GM21786 (cell line): ENCODE measurements around the gene ACOX3.

Source experiments
- ATAC-seq: cut with Tn5 transposase; IDR thresholded peaks from one replicate; pipeline ENCODE4 v1.9.1; 2021; ENCODE audit not compliant: unreplicated experiment

Gene ACOX3

DNA sequence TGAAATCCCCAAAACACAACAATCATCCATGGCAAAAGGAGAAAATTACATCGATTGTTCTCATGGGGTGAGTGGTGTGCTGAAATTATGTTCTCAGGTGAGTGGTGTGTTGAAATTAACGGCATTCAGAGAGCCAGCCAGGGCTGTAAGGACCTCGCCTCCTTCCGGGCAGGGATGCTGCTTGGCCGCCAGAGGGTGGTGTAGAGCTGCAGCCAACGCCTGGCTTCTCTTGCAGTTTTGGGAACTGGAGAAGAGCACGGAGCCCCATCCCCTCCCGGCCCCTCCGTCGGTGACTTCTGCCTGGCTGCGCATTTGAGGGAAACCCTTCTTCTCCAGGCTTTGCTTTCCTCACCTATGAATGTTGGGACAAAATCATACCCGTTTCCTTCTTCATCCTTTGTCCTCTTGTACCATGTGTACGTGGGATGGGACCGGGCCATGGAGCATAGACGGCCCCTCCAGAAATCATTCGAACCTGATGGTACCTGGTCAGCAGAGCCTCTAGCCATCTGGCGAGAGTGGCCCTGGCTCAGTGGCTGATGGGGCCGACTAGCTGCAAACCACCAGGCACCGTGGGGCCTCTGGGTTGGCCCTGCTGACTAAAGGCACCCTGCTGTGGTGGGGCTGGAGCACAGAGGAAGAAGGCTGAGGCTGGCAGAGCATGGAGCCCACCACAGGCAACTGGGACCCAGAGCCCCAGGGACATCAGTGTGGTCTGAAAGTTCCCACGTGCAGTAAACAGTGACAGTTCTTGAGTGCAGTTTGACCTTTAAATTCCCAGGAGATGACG is 28.4 kb upstream of the ACOX3 start:
- peak; percentile 75 for ATAC-seq

DNA sequence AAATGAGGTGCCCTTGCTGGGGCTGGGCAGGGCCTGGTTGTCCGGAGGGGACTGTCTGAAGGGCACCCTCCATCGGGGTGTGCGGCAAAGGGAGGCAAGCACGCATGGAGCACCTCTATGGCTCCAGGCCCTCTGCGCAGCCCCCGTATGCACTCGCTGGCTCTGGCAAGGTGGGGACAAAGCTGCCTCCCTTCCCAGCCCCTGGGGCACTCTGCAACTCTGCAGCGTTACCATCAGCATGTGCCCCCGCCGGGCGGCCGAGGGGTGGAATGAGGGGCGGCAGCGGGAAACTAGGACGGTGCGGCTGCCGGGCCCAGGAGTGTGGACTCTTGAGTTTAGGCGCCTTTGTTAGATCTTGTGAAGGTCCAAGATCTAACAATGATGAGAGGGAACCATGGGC is 26.5 kb upstream of the ACOX3 start:
- no peak for ATAC-seq

DNA sequence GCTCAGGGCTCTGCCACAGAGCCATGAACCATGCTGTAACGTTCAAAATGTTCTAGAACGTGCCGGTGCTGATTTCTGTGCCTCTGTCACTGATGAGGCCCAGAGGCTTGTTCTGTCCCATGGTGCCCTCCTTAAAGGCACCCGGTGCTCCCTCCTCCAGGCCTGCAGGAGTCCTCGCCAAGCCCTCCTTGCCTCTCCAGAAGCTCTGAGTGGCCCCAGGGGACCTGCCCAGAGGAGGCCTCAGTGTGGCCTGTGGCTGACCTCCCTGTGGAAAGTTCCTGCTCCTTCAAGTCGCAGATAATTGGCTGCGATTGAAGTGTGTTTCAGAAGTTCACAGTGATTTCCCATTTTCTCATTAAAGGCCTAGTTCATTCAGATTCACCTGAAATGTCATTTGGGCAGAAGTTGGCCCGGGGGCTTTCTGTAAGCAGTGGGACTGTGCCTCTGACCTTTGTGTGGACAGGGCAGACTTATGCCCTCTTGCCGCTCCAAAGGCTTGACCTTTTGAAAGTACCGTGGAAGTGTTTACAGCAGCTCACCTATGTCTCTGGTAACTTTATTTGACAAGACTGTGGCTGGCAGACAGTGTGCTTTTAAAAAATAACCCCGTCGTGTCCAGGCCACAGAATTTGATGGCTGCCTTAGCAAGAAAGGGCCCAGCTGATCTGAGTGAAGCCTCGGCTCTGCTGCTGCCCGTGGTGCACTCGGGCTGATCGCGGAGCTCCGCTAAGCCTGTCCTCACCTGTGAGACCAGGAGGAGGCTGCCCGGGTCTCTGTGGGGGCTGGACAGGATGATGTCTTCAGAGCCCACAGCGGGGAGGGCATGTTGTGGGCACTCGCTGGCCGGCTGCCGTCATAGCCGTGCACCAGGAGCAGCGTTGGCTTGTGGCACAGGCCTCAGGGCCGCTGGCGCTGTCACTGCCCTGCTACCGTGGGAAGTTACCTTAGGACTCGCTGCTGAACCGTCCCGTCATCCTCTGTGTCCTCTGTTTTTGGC is 25.4 kb upstream of the ACOX3 start:
- no peak for ATAC-seq

DNA sequence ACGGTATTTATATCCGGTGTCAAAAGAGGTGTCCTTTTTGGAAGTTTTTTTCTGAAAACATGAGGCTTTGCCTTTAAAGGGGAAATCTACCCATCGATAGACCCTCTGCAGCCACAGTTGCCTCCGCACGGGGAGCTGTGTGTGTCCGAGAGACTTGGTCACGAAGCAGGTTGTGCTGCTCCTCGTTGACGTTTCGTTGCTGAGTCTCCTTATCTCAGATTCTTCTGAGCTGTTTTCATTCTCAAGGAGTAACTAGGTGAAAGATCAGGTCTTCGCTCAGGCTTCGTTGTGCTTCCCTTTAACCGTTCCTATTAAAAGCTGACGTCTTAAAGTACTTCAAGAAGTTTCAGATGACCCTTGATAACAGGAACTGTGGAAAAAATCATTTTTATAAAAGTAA is 23.9 kb upstream of the ACOX3 start:
- ATAC-seq: no peak

DNA sequence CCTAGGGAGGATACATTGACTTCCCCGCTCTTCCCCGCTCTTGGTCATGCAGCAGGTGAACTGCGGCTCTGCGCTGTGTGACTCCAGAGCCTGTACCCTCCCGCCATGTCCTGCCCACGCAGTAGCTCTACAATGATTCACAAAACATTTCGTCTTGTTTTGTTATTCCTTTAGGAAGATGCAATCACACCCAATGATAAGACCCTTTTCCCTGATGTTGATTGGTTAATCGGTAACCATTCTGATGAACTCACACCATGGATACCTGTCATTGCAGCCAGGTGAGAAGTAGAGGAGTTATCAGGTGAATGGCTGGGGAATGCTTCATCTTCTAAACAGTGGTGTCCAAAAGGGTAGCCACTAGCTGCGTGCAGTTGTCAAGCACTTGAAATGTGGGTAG is 23.3 kb upstream of the ACOX3 start:
- no peak for ATAC-seq

- ATAC-seq: no peak
Observed at GRCh38 chr4:8461616-8462015, 21.1 kb upstream of the ACOX3 start.

- ATAC-seq: no peak
Observed at GRCh38 chr4:8461086-8461485, 20.6 kb upstream of the ACOX3 start.

- no peak for ATAC-seq
Observed at GRCh38 chr4:8459867-8460445, 19.4 kb upstream of the ACOX3 start.

DNA sequence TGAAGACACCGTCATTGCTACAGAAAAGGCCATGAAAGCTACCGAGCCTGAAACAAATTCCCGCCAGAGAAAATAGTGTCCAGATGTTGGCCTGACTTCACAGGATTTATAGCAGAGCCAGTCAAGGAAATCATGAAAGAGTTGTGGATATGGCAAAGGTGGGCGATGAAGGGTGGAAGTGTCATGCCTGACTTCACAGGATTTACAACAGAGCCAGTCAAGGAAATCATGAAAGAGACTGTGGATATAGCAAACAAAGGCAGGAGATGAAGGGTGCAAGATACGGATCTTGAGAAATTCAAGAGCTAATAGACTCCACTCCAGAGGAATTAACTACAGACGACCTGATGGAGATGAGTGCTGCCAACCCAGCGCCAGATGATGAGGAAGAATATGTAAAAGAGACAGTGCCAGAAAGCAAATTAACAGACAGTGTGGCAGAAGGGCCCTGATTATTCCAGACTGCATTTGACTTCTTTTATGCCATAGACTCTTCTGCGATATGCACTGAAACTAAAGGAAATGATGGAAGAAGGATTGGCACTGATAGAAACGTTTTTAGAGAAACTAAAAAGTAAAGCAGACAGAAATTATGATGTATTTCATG is 17.2 kb upstream of the ACOX3 start:
- ATAC-seq: no peak

- ATAC-seq: no peak
Observed at GRCh38 chr4:8453957-8454356, 13.4 kb upstream of the ACOX3 start.

DNA sequence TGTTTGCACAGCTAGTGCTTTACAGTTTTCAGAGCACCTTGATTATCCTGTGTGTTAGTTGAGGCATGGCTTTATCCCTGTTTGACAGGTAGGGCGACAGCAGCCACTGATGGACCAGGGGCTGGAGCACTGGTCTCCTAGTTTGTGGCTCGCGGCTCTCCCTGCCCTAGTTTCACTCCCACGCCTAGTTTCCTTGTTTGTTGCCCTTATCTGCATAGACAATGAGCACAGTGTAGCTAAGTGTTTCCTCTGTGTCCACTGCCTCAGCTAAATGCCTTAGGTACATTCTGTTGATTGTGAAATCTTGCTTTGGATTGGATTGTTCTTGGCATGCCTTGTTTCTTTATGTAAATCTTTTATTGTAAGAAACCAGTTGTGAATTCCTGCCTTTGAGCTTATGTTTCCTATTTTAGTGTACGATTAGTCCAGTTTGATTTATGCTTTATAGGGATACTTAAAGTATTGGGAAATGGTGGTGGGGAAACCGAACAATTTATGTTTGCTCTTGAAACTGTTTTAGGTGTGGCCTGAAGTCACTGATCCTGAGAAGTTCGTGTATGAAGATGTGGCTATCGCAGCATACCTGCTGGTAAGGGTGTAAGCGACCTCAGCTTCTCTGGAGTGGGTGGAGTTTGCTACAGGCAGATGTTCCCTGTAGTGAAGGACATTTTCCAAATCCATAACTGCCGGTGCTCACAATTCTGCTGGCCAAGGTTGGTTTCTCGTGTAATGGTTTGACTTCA is 11.1 kb upstream of the ACOX3 start:
- ATAC-seq: no peak

DNA sequence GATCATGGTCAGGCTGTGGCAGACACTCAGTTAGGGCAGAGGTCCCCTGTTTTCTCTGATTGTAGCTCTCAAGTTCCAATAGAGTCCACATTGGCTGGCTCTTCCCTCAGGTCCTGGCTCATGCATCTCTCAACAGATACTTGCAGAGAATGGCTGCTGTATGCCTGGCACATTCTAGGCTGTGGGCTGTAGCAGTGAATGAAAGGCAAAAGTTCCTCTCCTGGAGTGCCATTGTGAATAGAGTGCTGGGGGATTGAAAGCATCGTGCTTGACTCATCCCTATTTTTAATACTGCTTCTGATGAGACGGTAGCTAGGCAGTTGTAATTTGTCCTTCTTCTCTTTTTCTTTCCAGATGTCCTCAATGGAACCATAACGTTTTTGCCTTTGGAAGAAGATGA is 5.6 kb upstream of the ACOX3 start:
- no peak for ATAC-seq

DNA sequence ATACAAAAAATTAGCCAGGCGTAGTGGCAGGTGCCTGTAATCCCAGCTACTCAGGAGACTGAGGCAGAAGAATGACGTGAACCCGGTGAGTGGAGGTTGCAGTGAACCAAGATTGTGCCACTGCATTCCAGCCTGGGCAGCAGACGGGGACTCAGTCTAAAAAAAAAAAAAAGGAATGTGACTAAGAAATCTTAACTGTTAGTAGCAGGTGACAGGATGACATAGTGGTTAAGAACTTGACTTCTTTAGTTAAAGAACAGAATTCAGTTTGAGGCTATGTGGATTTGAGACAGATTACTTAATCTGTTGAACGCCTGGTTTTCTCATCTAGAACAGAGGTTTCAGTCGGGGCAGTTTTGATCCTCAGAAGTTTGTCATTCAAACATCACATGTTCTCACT is 3.3 kb upstream of the ACOX3 start:
- no peak for ATAC-seq

- no peak for ATAC-seq
Observed at GRCh38 chr4:8442596-8443358, 2.3 kb upstream of the ACOX3 start.

- no peak for ATAC-seq
Observed at GRCh38 chr4:8441499-8442091, 1.1 kb upstream of the ACOX3 start.

DNA sequence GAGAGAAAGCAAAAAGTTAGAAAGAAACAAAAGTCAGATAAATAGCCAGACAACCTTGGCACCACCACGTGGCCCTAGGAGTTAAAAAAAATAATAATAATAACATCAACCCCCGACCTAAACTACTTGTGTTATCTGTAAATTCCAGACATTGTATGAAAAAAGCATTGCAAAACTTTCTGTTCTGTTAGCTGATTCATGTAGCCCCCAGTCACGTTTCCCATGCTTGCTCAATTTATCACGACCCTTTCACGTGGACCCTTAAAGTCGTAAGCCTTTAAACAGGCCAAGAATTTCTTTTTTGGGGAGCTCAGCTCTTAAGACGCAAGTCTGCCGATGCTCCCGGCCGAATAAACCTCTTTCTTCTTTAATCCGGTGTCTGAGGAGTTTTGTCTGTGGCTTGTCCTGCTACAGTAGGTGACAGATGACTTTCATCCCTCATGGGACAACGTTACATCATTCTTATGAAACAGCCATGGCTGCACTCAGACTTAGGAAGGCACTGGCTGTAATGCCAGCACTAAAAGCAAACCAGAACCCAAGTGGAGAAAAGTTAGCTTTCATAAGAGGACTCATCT is 520 bp downstream of the ACOX3 start:
- ATAC-seq: peak; percentile 29

- no peak for ATAC-seq
Observed at GRCh38 chr4:8439168-8439567, 1.4 kb downstream of the ACOX3 start.

DNA sequence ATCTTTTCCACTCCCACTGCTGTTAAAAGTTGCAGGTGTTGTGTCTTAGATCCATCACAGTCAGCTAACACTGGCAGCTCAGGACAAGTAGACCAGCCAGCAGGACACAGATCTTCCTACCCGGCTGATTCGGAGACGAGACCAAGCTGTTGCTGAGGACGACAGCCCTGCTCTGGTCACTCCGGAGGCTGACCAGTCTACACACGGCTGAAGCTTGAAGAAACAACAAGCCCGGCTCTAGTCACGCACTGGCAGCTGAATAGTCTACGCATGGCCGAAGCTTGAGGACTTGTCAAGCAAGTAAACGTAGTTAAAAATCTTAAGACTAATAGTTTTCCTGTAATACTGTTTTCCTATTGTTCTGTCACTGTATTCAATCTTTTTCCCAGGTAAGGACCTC is 1.8 kb downstream of the ACOX3 start:
- ATAC-seq: no peak

DNA sequence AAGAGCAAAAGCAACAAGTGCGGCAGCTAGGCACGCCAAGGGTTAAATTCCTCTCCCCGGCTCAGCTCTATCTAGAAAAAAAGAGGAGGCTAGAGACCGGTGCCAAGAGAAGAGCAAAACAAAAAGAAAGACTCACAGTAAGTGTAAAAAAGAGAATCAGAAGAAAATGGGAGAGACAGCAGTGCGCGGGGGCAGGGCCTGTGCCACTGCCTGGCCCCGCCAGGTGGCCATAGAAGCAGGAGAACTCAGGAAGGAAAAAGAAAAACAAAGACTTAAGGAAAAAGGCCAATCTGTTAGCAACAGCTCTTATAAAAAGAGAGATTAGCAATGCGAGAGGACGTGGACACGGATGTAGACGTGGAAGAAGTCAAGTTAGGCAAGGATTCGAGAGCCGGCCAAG is 3.2 kb downstream of the ACOX3 start:
- no peak for ATAC-seq
